ENCODE results near the gene RPRD1B. TPM values are rescaled to one million over a fixed set of nuclear protein-coding genes. Genes with fewer than 3 reads are reported as not detected.

The RPRD1B gene
- total RNA-seq, 4 donors from 2014 or later: 18.9 to 28.7 (median 25.4) TPM

- no peak for TF ChIP-seq CTCF (IDR thresholded peaks at IDR 0.05; ENCODE audit: low read depth)
These were observed 23.9 kb downstream of the RPRD1B start for GRCh38 chr20:38057351-38057972.

GRCh38 chr20:38059832-38060231, 26.3 kb downstream of the RPRD1B start:
- TF ChIP-seq CTCF (IDR thresholded peaks at IDR 0.05; ENCODE audit: low read depth): no peak

GRCh38 chr20:38060536-38060935, 27.0 kb downstream of the RPRD1B start:
- no peak for TF ChIP-seq CTCF (IDR thresholded peaks at IDR 0.05; ENCODE audit: low read depth)

GRCh38 chr20:38061109-38061508, 27.6 kb downstream of the RPRD1B start:
- no peak for TF ChIP-seq CTCF (IDR thresholded peaks at IDR 0.05; ENCODE audit: low read depth)

- no peak for TF ChIP-seq CTCF (IDR thresholded peaks at IDR 0.05; ENCODE audit: low read depth)
These were observed 29.3 kb downstream of the RPRD1B start for GRCh38 chr20:38062890-38063289.

GRCh38 chr20:38063911-38064530, 30.5 kb downstream of the RPRD1B start:
- no peak for TF ChIP-seq CTCF (IDR thresholded peaks at IDR 0.05; ENCODE audit: low read depth)

GRCh38 chr20:38065764-38066375, 32.3 kb downstream of the RPRD1B start:
- TF ChIP-seq CTCF (IDR thresholded peaks at IDR 0.05; ENCODE audit: low read depth): no peak

Data from subcutaneous adipose tissue (tissue), 4 donors.